Skeletal muscle tissue (tissue), 4 donors: ENCODE data around the gene IL1RAP. TPM values are rescaled to one million over a fixed set of nuclear protein-coding genes. Genes with fewer than 3 reads are reported as not detected.

Experiments
- H3K27ac ChIP-seq: one replicate; pipeline ENCODE4 v1.7.0; 2013; ENCODE audit warnings: mild to moderate bottlenecking, low read depth, low read length, inconsistent platforms
- H3K27me3 ChIP-seq, 3 donors: one replicate each; pipeline ENCODE4 v1.7.0; 2013; ENCODE audit warnings: low read length in 3 of 3; ENCODE audit not compliant: control insufficient read depth in 3 of 3, insufficient read depth in 3 of 3
- H3K36me3 ChIP-seq, 3 donors: one replicate each; pipeline ENCODE4 v1.7.0; 2013; ENCODE audit warnings: low read length in 3 of 3; ENCODE audit not compliant: control insufficient read depth in 3 of 3, insufficient read depth in 3 of 3
- H3K4me1 ChIP-seq, 3 donors: one replicate each; pipeline ENCODE4 v1.7.0; 2013; ENCODE audit warnings: low read length in 3 of 3, mild to moderate bottlenecking in 3 of 3; ENCODE audit not compliant: control insufficient read depth in 3 of 3, insufficient read depth in 3 of 3
- H3K4me3 ChIP-seq, 3 donors: one replicate each; pipeline ENCODE4 v1.7.0; 2013; ENCODE audit warnings: low read length in 3 of 3
- H3K9ac ChIP-seq, 3 donors: one replicate each; pipeline ENCODE4 v1.7.0; 2013; ENCODE audit warnings: low read length in 3 of 3, mild to moderate bottlenecking in 3 of 3, moderate library complexity in 2 of 3, low read depth in 1 of 3
- H3K9me3 ChIP-seq, 3 donors: one replicate each; pipeline ENCODE4 v1.7.0; 2013; ENCODE audit warnings: low read length in 3 of 3; ENCODE audit not compliant: control insufficient read depth in 3 of 3
- total RNA-seq: library from RNA; depleted of rRNA; stranded (reverse); fragments of >200 nt; gene quantifications from one replicate; pipeline ENCODE4 v1.2.3, GENCODE V29; 2014
- donor health status: Osteomylitis.

The IL1RAP gene
- total RNA-seq, 1 donor from 2014 or later = 10.4 TPM

DNA sequence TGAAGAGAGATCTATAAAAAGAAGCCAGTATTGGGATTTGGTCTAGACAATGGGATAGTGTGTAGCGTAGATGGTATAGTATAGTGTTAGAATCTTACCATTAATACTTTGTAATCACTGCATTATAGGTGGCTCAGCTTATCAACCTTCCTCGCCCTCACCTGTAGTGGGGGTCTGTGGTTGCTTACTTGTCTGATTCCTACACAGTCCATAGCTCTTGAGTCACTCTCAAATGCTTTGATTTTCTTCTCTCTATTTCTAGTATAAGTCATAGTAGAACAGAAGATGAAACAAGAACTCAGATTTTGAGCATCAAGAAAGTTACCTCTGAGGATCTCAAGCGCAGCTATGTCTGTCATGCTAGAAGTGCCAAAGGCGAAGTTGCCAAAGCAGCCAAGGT, 115.2 kb downstream of the IL1RAP start:
- Histone ChIP-seq H3K27ac (no peak overlapping the region), H3K9ac (no peak overlapping the region), H3K27me3 (no peaks in the 10 kb centered on the region), H3K36me3 (peaks cover 0 to 4% (median 0%) of the 10 kb centered on the region in 3 donors), H3K4me1 (no peaks in the 10 kb centered on the region), H3K9me3 (no peaks in the 10 kb centered on the region), H3K4me3 (no peak overlapping the region)

DNA sequence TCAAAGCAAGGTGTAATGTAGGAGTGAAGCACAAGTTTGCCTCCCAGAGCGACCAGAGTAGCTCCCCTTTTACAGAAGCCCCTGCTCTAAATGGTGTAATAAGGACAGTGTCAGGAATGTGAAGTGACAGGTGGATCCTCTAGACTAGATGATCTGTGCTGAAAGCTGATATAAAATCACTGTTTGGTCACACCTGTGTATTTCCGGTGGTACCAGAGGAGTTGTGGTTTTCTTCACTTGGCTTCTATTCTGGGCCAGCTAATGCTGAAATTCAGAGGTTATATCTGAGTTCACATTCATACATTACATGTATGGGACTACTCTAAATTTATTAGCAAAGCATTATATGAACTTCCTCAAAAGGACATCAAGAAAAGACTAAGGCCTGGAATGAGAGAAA, 117.4 kb downstream of the IL1RAP start:
- Histone ChIP-seq H3K9ac (no peak overlapping the region), H3K27ac (no peak overlapping the region), H3K27me3 (no peaks in the 10 kb centered on the region), H3K36me3 (peaks cover 0 to 3% (median 0%) of the 10 kb centered on the region in 3 donors), H3K4me1 (no peaks in the 10 kb centered on the region), H3K9me3 (no peaks in the 10 kb centered on the region), H3K4me3 (no peak overlapping the region)

DNA sequence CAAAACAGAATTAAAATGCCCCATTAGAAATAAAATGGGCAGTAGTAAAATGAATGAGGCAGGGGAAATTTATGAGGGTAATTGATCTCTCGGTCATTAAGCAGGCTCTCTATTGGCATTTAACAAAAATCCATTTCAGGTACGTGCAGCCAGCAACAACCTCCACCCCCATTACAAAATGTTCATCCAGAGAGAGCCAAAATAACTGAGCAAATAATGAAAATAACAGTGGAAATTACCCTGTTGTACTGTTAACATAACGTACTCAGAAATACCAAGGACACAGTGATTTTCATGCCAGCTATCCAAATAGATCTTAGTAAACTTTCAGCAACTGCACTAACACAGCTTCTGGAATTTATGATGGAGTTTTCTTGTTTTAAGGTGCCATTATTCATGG, 127.7 kb downstream of the IL1RAP start:
- Histone ChIP-seq H3K36me3 (no peaks in the 10 kb centered on the region), H3K9me3 (no peaks in the 10 kb centered on the region), H3K27ac (no peak overlapping the region), H3K27me3 (no peaks in the 10 kb centered on the region), H3K4me1 (no peaks in the 10 kb centered on the region), H3K9ac (no peak overlapping the region), H3K4me3 (no peak overlapping the region)

DNA sequence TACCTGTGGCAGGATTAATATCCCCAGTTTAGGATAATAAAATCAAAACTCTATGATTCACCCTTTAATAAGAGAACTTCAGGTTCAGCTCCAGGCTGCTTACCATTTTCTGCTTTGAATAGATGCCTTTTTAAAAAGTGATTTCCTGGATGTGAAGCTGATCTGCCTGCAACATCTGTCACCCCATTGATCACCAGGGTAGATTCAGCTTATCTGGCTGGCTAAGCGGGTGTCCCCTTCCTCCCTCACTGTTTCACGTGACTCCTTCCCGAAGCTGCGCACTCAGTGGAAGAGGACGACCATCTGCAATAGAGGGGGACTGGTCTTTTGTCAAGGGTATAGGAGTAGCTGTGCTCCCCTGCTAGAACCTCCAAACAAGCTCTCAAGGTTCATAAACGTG, 128.1 kb downstream of the IL1RAP start:
- Histone ChIP-seq H3K4me1 (no peaks in the 10 kb centered on the region), H3K27me3 (no peaks in the 10 kb centered on the region), H3K27ac (no peak overlapping the region), H3K36me3 (no peaks in the 10 kb centered on the region), H3K9me3 (no peaks in the 10 kb centered on the region), H3K4me3 (no peak overlapping the region), H3K9ac (no peak overlapping the region)

DNA sequence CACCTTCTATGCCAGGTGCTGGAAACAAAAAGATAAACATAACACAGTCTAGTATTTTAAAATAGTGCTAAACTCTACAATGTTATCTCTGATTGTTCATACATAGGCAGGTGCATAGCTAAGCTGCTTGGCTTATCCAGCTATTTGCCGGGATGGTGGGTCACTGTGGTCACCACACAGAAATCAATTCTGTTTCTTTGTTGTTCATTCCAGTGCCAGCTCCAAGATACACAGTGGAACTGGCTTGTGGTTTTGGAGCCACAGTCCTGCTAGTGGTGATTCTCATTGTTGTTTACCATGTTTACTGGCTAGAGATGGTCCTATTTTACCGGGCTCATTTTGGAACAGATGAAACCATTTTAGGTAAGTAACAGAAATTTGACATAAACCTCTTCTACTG, 130.2 kb downstream of the IL1RAP start:
- Histone ChIP-seq H3K9ac (no peak overlapping the region), H3K4me1 (no peaks in the 10 kb centered on the region), H3K36me3 (no peaks in the 10 kb centered on the region), H3K27me3 (no peaks in the 10 kb centered on the region), H3K4me3 (no peak overlapping the region), H3K27ac (no peak overlapping the region), H3K9me3 (no peaks in the 10 kb centered on the region)

DNA sequence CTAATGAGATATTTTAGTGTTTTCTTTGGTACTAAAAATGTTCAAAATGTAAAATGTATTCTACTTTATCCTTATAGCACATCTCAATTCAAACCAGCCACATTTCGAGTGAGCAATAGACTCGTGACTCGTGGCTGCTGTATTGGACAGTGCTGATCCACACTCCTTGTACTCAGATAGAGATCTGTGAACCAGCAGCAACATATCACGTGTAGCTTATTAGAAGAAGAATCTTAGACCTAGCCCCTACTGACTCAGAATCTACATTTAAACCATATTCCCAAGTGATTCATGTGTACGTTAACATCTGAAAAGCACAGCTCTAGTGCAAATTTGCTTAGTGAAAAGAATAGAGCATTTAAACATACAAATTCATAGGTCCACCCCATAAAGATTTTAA, 130.9 kb downstream of the IL1RAP start:
- no peaks in the 10 kb centered on the region for H3K27me3 ChIP-seq
- no peak overlapping the region for H3K27ac ChIP-seq
- H3K4me1 ChIP-seq = no peaks in the 10 kb centered on the region
- no peak overlapping the region for H3K9ac ChIP-seq
- no peaks in the 10 kb centered on the region for H3K36me3 ChIP-seq
- no peak overlapping the region for H3K4me3 ChIP-seq
- no peaks in the 10 kb centered on the region for H3K9me3 ChIP-seq

DNA sequence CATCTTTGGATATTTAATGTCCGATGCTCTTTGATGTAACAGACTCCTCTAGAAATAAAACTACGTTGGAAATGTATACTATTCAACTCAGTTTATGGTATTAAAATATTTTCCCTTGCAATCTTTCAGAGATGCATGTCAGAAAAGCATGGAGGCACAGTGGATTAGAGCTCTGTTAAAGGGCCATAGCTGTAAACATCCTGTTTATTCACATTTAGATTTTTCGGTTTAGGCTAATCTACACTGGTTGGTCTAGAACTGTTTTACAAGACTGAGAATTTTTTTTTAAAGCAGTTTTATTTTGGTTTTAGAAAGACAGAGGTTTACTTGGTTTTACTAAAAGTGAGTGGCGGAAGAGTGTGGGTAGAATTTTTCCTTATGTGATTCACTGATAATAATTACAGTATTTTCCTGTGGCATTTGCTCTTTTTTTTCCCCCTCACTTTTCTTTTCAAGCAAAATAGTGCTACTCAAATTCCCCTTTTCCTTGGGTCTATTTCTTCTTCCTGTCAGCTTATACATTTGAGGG, 132.1 kb downstream of the IL1RAP start:
- Histone ChIP-seq H3K9ac (no peak overlapping the region), H3K4me3 (no peak overlapping the region), H3K4me1 (no peaks in the 10 kb centered on the region), H3K36me3 (no peaks in the 10 kb centered on the region), H3K9me3 (no peaks in the 10 kb centered on the region), H3K27ac (no peak overlapping the region), H3K27me3 (no peaks in the 10 kb centered on the region)

DNA sequence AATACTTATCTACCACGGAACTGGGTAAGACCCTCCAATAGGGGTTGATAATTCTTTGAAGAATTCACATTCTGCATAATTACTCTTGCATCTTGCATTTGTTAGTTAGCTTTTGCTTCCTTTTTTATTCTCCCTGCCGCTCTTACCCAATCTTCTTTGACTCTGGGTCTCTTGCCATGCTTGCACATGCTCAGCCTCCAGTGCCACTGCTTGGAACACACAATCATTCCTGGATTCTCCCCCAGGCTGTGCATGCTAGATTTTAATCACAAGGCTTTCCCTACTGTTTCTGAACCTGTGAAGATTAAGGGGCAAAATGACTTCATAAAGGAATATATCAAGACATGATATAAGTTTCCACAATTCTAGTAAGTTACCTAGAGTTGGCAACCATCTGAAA, 133.1 kb downstream of the IL1RAP start:
- Histone ChIP-seq H3K27ac (no peak overlapping the region), H3K9me3 (no peaks in the 10 kb centered on the region), H3K36me3 (no peaks in the 10 kb centered on the region), H3K4me3 (no peak overlapping the region), H3K9ac (no peak overlapping the region), H3K4me1 (no peaks in the 10 kb centered on the region), H3K27me3 (no peaks in the 10 kb centered on the region)

DNA sequence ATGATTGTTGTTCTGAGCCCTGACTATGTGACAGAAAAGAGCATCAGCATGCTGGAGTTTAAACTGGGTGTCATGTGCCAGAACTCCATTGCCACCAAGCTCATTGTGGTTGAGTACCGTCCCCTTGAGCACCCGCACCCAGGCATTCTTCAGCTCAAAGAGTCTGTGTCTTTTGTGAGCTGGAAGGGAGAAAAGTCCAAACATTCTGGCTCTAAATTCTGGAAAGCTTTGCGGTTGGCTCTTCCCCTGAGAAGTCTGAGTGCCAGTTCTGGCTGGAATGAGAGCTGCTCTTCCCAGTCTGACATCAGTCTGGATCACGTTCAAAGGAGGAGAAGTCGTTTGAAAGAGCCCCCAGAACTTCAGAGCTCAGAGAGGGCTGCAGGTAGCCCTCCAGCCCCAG, 142.0 kb downstream of the IL1RAP start:
- Histone ChIP-seq H3K9ac (no peak overlapping the region), H3K9me3 (no peaks in the 10 kb centered on the region), H3K36me3 (no peaks in the 10 kb centered on the region), H3K27ac (no peak overlapping the region), H3K27me3 (no peaks in the 10 kb centered on the region), H3K4me1 (no peaks in the 10 kb centered on the region), H3K4me3 (no peak overlapping the region)

DNA sequence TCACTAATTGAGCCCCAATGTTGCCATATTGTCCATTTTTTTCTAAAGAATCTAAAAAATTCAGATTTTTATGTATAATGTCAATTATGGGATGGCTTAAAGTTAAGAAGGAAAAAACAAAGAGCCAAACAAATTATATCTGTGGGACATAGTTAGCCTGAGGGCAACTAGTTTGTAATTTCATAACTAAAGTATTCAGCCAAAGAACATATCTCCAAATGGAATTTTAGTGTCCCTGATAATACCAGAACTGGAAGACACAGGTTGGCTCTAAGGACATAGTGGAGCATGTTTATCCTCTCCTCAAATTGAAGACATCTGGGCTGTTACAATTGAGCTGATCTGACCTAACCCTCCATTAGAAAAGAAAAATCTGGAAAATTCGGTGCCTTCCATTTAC, 144.2 kb downstream of the IL1RAP start:
- H3K27me3 ChIP-seq = no peaks in the 10 kb centered on the region
- H3K4me3 ChIP-seq = no peak overlapping the region
- no peaks in the 10 kb centered on the region for H3K36me3 ChIP-seq
- H3K4me1 ChIP-seq = no peaks in the 10 kb centered on the region
- no peaks in the 10 kb centered on the region for H3K9me3 ChIP-seq
- H3K9ac ChIP-seq = no peak overlapping the region
- H3K27ac ChIP-seq = no peak overlapping the region

DNA sequence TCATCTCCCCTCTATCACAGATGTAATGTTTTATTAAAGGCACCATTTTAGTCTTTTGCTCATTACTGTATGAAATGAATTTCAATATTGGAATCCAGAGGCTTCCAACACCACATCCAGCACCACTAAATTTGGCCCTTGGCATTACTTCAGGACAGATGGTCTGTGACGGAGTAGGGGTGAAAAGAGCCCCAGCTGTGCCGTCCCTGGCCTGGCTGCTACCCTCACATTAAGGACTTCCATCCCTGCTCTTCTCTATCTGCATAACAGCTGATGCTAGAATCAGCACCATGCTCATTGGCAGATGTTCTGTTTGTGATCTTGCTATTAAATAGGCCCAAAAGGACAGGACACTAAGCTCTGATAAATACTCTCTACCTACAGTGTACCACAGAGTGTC, 152.9 kb downstream of the IL1RAP start:
- H3K9ac ChIP-seq = no peak overlapping the region
- H3K36me3 ChIP-seq = no peaks in the 10 kb centered on the region
- no peaks in the 10 kb centered on the region for H3K4me1 ChIP-seq

More for the DNA sequence above, 152.9 kb downstream of the IL1RAP start:
- Histone ChIP-seq H3K27ac (no peak overlapping the region), H3K9me3 (no peaks in the 10 kb centered on the region), H3K4me3 (no peak overlapping the region), H3K27me3 (no peaks in the 10 kb centered on the region)
